Activated CD4-positive, alpha-beta T cell treated with anti-CD3 and anti-CD28 coated beads, Interleukin-2, amount 10 ng/mL, durations not matched to agents 24 days and 14 days (primary cell): ENCODE data around the gene PRR23B. TPM values are rescaled to one million over a fixed set of nuclear protein-coding genes. Genes with fewer than 3 reads are reported as not detected.

Source experiments
- DNase-seq: peaks from one replicate; pipeline ENCODE4 v3.0.0; 2022
- H3K27ac Mint-ChIP-seq: one replicate; pipeline ENCODE4 v1.8.0; 2022; ENCODE audit warnings: mild to moderate bottlenecking, mixed read lengths
- H3K27me3 Mint-ChIP-seq: one replicate; pipeline ENCODE4 v1.8.0; 2022; ENCODE audit warnings: mixed read lengths
- H3K36me3 Mint-ChIP-seq: one replicate; pipeline ENCODE4 v1.8.0; 2022; ENCODE audit warnings: low read depth, mild to moderate bottlenecking, mixed read lengths
- H3K4me1 Mint-ChIP-seq: one replicate; pipeline ENCODE4 v1.8.0; 2021; ENCODE audit warnings: mixed read lengths
- H3K4me3 Mint-ChIP-seq: one replicate; pipeline ENCODE4 v1.8.0; 2022; ENCODE audit warnings: mild to moderate bottlenecking, moderate library complexity, mixed read lengths
- H3K9me3 Mint-ChIP-seq: one replicate; pipeline ENCODE4 v1.8.0; 2021; ENCODE audit warnings: mixed read lengths
- intact Hi-C: fragments of 100-400 bp; cut with micrococcal nuclease; formaldehyde crosslinking; loops from one replicate; pipeline ENCODE4 v1.15.1; 2023
- total RNA-seq: library from RNA; stranded (reverse); gene quantifications from 2 replicates; pipeline ENCODE4 v1.2.3, GENCODE V29; 2022

The PRR23B gene
- total RNA-seq, 1 donor from 2014 or later = not detected

GRCh38 chr3:139005356-139005993, 15.3 kb downstream of the PRR23B start:
- no peaks in the 10 kb centered on the region for H3K27me3 Mint-ChIP-seq
- H3K27ac Mint-ChIP-seq = no peak overlapping the region
- peaks cover 17% of the 10 kb centered on the region for H3K9me3 Mint-ChIP-seq
- intact Hi-C loops = no loop called here
- no peak overlapping the region for H3K4me3 Mint-ChIP-seq
- no peaks in the 10 kb centered on the region for H3K36me3 Mint-ChIP-seq
- no peak for DNase-seq
- H3K4me1 Mint-ChIP-seq = no peaks in the 10 kb centered on the region

- Mint-ChIP-seq H3K27ac (no peak overlapping the region), H3K27me3 (peaks cover 14% of the 10 kb centered on the region), H3K4me1 (no peaks in the 10 kb centered on the region), H3K9me3 (peaks cover under 1% of the 10 kb centered on the region), H3K36me3 (no peaks in the 10 kb centered on the region), H3K4me3 (no peak overlapping the region)
- intact Hi-C loops = no loop called here
- no peak for DNase-seq
Measured at GRCh38 chr3:138995706-138996105, 25.0 kb downstream of the PRR23B start.

- H3K4me1 Mint-ChIP-seq = no peaks in the 10 kb centered on the region
- no peaks in the 10 kb centered on the region for H3K9me3 Mint-ChIP-seq
- no peak for DNase-seq
- H3K27ac Mint-ChIP-seq = no peak overlapping the region
- intact Hi-C loops = no loop called here
- no peaks in the 10 kb centered on the region for H3K27me3 Mint-ChIP-seq
- no peaks in the 10 kb centered on the region for H3K36me3 Mint-ChIP-seq
- no peak overlapping the region for H3K4me3 Mint-ChIP-seq
Measured at GRCh38 chr3:138987181-138987580, 33.5 kb downstream of the PRR23B start.

GRCh38 chr3:138985932-138986331, 34.8 kb downstream of the PRR23B start:
- Mint-ChIP-seq H3K36me3 (no peaks in the 10 kb centered on the region), H3K27ac (no peak overlapping the region), H3K9me3 (no peaks in the 10 kb centered on the region), H3K4me3 (no peak overlapping the region), H3K27me3 (no peaks in the 10 kb centered on the region), H3K4me1 (no peaks in the 10 kb centered on the region)
- intact Hi-C loops = no loop called here
- no peak for DNase-seq

- no peaks in the 10 kb centered on the region for H3K4me1 Mint-ChIP-seq
- no peaks in the 10 kb centered on the region for H3K36me3 Mint-ChIP-seq
- H3K27me3 Mint-ChIP-seq = no peaks in the 10 kb centered on the region
- no peak for DNase-seq
- no peaks in the 10 kb centered on the region for H3K9me3 Mint-ChIP-seq
- no peak overlapping the region for H3K27ac Mint-ChIP-seq
- intact Hi-C loops = no loop called here
- H3K4me3 Mint-ChIP-seq = no peak overlapping the region
Measured at GRCh38 chr3:138984816-138985215, 35.9 kb downstream of the PRR23B start.

DNA sequence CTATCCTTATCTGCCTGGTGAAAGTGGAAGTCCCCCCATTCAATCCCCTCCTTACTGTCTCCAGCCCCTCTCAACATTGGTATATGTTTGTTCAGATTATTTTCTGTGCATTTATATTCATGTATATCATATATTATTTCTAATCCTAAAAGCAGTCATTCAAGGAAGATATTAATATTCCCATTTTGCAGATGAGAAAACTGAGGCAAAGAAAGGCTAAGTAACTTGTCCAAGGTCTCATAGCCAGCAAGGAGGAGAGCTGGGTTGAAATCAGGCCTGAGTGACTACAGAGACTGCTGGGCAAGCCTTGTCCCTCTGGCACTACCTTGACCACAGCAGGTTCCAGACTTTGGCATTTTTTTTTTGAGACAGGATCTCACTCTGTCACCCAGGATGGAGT, 44.7 kb downstream of the PRR23B start:
- Mint-ChIP-seq H3K27me3 (peaks cover 2% of the 10 kb centered on the region), H3K36me3 (no peaks in the 10 kb centered on the region), H3K4me1 (no peaks in the 10 kb centered on the region), H3K27ac (no peak overlapping the region), H3K9me3 (no peaks in the 10 kb centered on the region), H3K4me3 (no peak overlapping the region)
- DNase-seq = no peak
- intact Hi-C loops = no loop called here

GRCh38 chr3:138975351-138975750, 45.4 kb downstream of the PRR23B start:
- intact Hi-C loops = no loop called here
- H3K27ac Mint-ChIP-seq = no peak overlapping the region

GRCh38 chr3:138974462-138974861, 46.3 kb downstream of the PRR23B start:
- DNase-seq = no peak
- Mint-ChIP-seq H3K9me3 (no peaks in the 10 kb centered on the region), H3K27ac (no peak overlapping the region), H3K36me3 (no peaks in the 10 kb centered on the region), H3K27me3 (peaks cover 2% of the 10 kb centered on the region), H3K4me3 (no peak overlapping the region), H3K4me1 (no peaks in the 10 kb centered on the region)
- intact Hi-C loops = no loop called here

More at GRCh38 chr3:138975351-138975750, 45.4 kb downstream of the PRR23B start:
- H3K9me3 Mint-ChIP-seq = no peaks in the 10 kb centered on the region
- no peak overlapping the region for H3K4me3 Mint-ChIP-seq
- no peak for DNase-seq
- peaks cover 2% of the 10 kb centered on the region for H3K27me3 Mint-ChIP-seq
- no peaks in the 10 kb centered on the region for H3K4me1 Mint-ChIP-seq
- no peaks in the 10 kb centered on the region for H3K36me3 Mint-ChIP-seq

- intact Hi-C loops = no loop called here
- Mint-ChIP-seq H3K4me1 (no peaks in the 10 kb centered on the region), H3K4me3 (no peak overlapping the region), H3K27me3 (peaks cover 5% of the 10 kb centered on the region), H3K27ac (no peak overlapping the region), H3K9me3 (no peaks in the 10 kb centered on the region), H3K36me3 (no peaks in the 10 kb centered on the region)
- DNase-seq = no peak
Measured at GRCh38 chr3:138972941-138973340, 47.8 kb downstream of the PRR23B start.

DNA sequence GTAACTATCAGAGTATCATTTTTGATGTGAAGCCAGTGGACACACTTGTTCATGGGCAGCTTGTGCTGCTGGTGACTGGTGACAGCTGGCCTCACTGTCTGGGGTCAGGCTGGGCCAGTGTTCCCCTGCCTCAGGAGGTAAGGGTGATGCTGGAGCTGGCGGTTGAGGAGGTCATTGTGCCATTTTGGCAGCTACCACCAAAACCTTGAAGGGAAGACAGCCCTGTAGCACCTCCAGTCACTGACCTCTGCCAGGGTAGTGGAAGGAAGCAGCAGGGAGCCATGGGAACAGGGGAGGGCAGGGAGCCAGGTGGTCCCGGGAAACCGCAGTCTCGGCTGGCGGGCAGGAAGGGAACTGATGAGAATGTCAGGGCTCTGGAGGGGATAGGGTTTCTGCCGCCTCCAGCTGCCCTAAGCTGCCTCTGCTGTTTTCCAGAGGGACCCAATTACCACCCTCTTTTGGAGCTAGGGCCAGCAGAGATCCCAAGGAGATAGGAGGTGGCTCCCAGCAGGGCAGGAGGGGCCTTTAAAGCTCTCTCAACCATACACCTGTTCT, 48.9 kb downstream of the PRR23B start:
- no peaks in the 10 kb centered on the region for H3K9me3 Mint-ChIP-seq

More for the DNA sequence above, 48.9 kb downstream of the PRR23B start:
- Mint-ChIP-seq H3K27me3 (peaks cover 5% of the 10 kb centered on the region), H3K27ac (no peak overlapping the region), H3K36me3 (no peaks in the 10 kb centered on the region), H3K4me1 (no peaks in the 10 kb centered on the region), H3K4me3 (no peak overlapping the region)
- DNase-seq = no peak
- intact Hi-C loops = no loop called here

Other genes starting within 250 kb of the PRR23B start
- gene PIK3CB, start 186.0 kb downstream of the PRR23B start, total RNA-seq = 17.6 and 18.1 TPM in 2 replicates
- gene FOXL2, start 73.8 kb downstream of the PRR23B start, total RNA-seq = not detected in 2 replicates
- not detected in 2 replicates for gene FOXL2NB, start 73.7 kb downstream of the PRR23B start, total RNA-seq
- gene PRR23A, start 14.7 kb downstream of the PRR23B start, total RNA-seq = not detected in 2 replicates
- not detected in 2 replicates for gene PRR23C, start 24.0 kb upstream of the PRR23B start, total RNA-seq